Neuronal stem cell (in vitro differentiated cells): ENCODE measurements around the gene EGFL8.
A peak's percentile ranks its signal among the peaks of the same experiment; 100 is the strongest.

ENCODE experiments used
- DNase-seq: peaks from one replicate; pipeline ENCODE4 v3.0.0-alpha.2; 2013; ENCODE audit warnings: low spot score
- H2AFZ ChIP-seq: one replicate; pipeline ENCODE4 v1.6.1; 2013; ENCODE audit warnings: mild to moderate bottlenecking, low read length, inconsistent platforms
- H2AK5ac ChIP-seq: 2 replicates; pipeline ENCODE4 v1.6.1; 2013; ENCODE audit warnings: low read depth, mild to moderate bottlenecking, inconsistent platforms, low read length, moderate library complexity, mixed read lengths
- H2BK120ac ChIP-seq: 2 replicates; pipeline ENCODE4 v1.6.1; 2013; ENCODE audit warnings: low read depth, mild to moderate bottlenecking, inconsistent platforms, low read length, moderate library complexity, mixed read lengths
- H2BK12ac ChIP-seq: one replicate; pipeline ENCODE4 v1.6.1; 2013; ENCODE audit warnings: low read length, inconsistent platforms
- H2BK15ac ChIP-seq: 2 replicates; pipeline ENCODE4 v1.6.1; 2013; ENCODE audit warnings: mild to moderate bottlenecking, low read length, inconsistent platforms, mixed read lengths
- H2BK5ac ChIP-seq: one replicate; pipeline ENCODE4 v1.6.1; 2013; ENCODE audit warnings: inconsistent platforms, mild to moderate bottlenecking, low read length, moderate library complexity
- H3K14ac ChIP-seq: one replicate; pipeline ENCODE4 v1.6.1; 2013; ENCODE audit warnings: low read length, inconsistent platforms
- H3K18ac ChIP-seq: 2 replicates; pipeline ENCODE4 v1.6.1; 2013; ENCODE audit warnings: low read length, inconsistent platforms
- H3K23ac ChIP-seq: 2 replicates; pipeline ENCODE4 v1.6.1; 2013; ENCODE audit warnings: low read depth, mild to moderate bottlenecking, mixed read lengths, low read length, inconsistent platforms; ENCODE audit not compliant: poor library complexity
- H3K27ac ChIP-seq: replicated peaks from 3 replicates; pipeline ENCODE4 v1.5.1; 2013; ENCODE audit warnings: low read length, inconsistent platforms
- H3K27me3 ChIP-seq, 3 experiments: 2 replicates each; pipeline ENCODE4 v1.6.1; 2013; ENCODE audit warnings: low read length in 3 of 3, mild to moderate bottlenecking in 2 of 3, inconsistent platforms in 1 of 3, low read depth in 1 of 3, mixed read lengths in 1 of 3, moderate library complexity in 1 of 3; ENCODE audit not compliant: control insufficient read depth in 3 of 3, insufficient read depth in 3 of 3
- H3K36me3 ChIP-seq, 2 donors: replicated peaks in 1 of 2; 2 replicates each; pipeline ENCODE4 v1.6.1; 2013; ENCODE audit warnings: low read length in 2 of 2; ENCODE audit not compliant: control insufficient read depth in 2 of 2, insufficient read depth in 2 of 2
- H3K4ac ChIP-seq: 2 replicates; pipeline ENCODE4 v1.6.1; 2013; ENCODE audit warnings: inconsistent platforms, mild to moderate bottlenecking, low read length, moderate library complexity
- H3K4me1 ChIP-seq, 2 donors: 1 replicate in 1 of 2; 2 replicates in 1 of 2; pipeline ENCODE4 v1.6.1; 2013; ENCODE audit warnings: low read length in 2 of 2, low read depth in 1 of 2; ENCODE audit not compliant: control insufficient read depth in 2 of 2, insufficient read depth in 1 of 2
- H3K4me2 ChIP-seq: one replicate; pipeline ENCODE4 v1.6.1; 2013; ENCODE audit warnings: mild to moderate bottlenecking, low read length, inconsistent platforms; ENCODE audit not compliant: insufficient read depth, poor library complexity, severe bottlenecking
- H3K4me3 ChIP-seq, 2 donors: 2 replicates each; pipeline ENCODE4 v1.5.1; 2013; ENCODE audit warnings: low read length in 2 of 2, mild to moderate bottlenecking in 2 of 2, inconsistent platforms in 1 of 2, moderate library complexity in 1 of 2
- H3K79me1 ChIP-seq: one replicate; pipeline ENCODE4 v1.6.1; 2013; ENCODE audit warnings: low read depth, mild to moderate bottlenecking, inconsistent platforms, low read length, moderate library complexity
- H3K9ac ChIP-seq: one replicate; pipeline ENCODE4 v1.6.1; 2013; ENCODE audit warnings: mild to moderate bottlenecking, low read depth, low read length, inconsistent platforms; ENCODE audit not compliant: poor library complexity
- H3K9me3 ChIP-seq, 2 donors: replicated peaks in 1 of 2; 2 replicates each; pipeline versions ENCODE3 to v1.6.1; 2013; ENCODE audit warnings: low read length in 2 of 2, mild to moderate bottlenecking in 2 of 2, inconsistent platforms in 1 of 2, low read depth in 1 of 2, mixed read lengths in 1 of 2, moderate library complexity in 1 of 2; ENCODE audit not compliant: control insufficient read depth in 2 of 2, insufficient read depth in 1 of 2
- H4K8ac ChIP-seq: one replicate; pipeline ENCODE4 v1.6.1; 2013; ENCODE audit warnings: low read depth, mild to moderate bottlenecking, inconsistent platforms, low read length, moderate library complexity
- H4K91ac ChIP-seq: one replicate; pipeline ENCODE4 v1.6.1; 2013; ENCODE audit warnings: low read length, low read depth, mild to moderate bottlenecking, inconsistent platforms; ENCODE audit not compliant: poor library complexity
- WGBS, 2 donors: extraction: QIAGEN DNeasy Blood & Tissue Kit; methylation state at CpG; one replicate each; pipeline ENCODE4 v1.1.7; 2013; ENCODE audit warnings: missing lambda C conversion rate in 2 of 2, mixed read lengths in 1 of 2; ENCODE audit not compliant: insufficient read length in 2 of 2, insufficient replicate concordance in 1 of 2; ENCODE audit errors: extremely low coverage in 2 of 2; 5-methylcytosine and 5-hydroxymethylcytosine counted together

Gene EGFL8

DNA sequence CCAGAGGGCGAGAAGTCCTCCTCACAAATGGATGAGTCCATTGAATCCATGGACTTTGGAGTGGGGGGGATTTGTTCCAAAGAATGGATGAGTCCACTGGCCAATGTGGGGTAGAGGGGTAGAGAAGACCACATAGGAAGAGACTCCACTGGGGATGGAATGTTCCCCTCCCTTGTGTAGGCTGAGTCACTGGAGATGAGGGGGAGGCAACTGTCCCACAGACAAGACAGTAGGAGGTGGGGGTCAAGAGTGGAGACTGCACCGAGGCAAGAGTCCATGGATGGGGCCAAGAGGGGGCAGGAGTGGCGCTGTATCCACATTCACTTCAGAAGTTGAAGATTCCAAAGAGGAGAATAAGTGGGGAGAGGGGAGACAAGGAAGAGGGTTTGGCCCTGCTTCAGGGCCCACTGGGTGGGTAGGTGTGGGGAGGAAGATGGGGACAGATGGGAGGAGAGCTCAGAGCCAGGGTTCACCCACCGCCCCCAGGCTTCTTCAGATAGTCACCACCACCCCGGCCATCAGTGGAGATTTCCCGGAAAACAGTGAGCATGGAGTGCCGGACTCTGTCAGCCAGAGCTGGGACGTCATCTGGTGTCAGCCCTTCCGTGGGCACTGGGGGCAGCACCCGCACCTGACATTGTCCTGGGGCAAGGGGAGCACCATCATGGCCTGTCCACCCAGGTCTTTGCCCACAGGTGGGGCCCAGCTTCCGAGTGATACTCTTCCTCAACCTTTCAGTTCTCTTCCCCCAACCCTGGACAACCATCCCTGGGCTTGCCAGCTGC is 4.6 kb downstream of the EGFL8 start:
- WGBS, 2 donors, result no CpG with 5 or more reads among the region's 11 CpGs
- Histone ChIP-seq H2BK12ac (no peak overlapping the region), H3K27ac (no peak overlapping the region), H4K91ac (no peak overlapping the region), H3K4me3 (no peak overlapping the region), H2AK5ac (no peak overlapping the region), H2BK5ac (peak overlapping the region; percentile 1), H3K23ac (no peak overlapping the region), H2BK120ac (no peak overlapping the region), H3K36me3 (peaks cover 39 to 78% of the 10 kb centered on the region in 2 donors), H3K18ac (no peak overlapping the region), H3K4ac (no peak overlapping the region), H2BK15ac (no peak overlapping the region), H3K79me1 (peaks cover 7% of the 10 kb centered on the region), H3K4me2 (no peak overlapping the region), H3K9me3 (no peaks in the 10 kb centered on the region), H4K8ac (no peak overlapping the region), H2AFZ (no peak overlapping the region), H3K4me1 (peaks cover 0 to 23% of the 10 kb centered on the region in 2 donors), H3K9ac (no peak overlapping the region), H3K27me3 (no peaks in the 10 kb centered on the region), H3K14ac (no peak overlapping the region)
- no peak for DNase-seq

- peaks cover 10% of the 10 kb centered on the region for H3K79me1 ChIP-seq
- H3K4me1 ChIP-seq, result peaks cover 4 to 24% of the 10 kb centered on the region in 2 donors
- no peak overlapping the region for H2AK5ac ChIP-seq
- H3K23ac ChIP-seq, result no peak overlapping the region
- H3K4me3 ChIP-seq, result peak overlapping the region in 1 of 2 donors; percentile 22
- H2AFZ ChIP-seq, result no peak overlapping the region
- H3K4me2 ChIP-seq, result no peak overlapping the region
- no CpG with 5 or more reads among the region's 11 CpGs for WGBS, 2 donors
- no peak overlapping the region for H3K14ac ChIP-seq
- H3K36me3 ChIP-seq, result peaks cover 39 to 77% of the 10 kb centered on the region in 2 donors
- no peak for DNase-seq
- H3K18ac ChIP-seq, result no peak overlapping the region
- no peak overlapping the region for H2BK15ac ChIP-seq
- H2BK5ac ChIP-seq, result no peak overlapping the region
- no peaks in the 10 kb centered on the region for H3K9me3 ChIP-seq
- no peak overlapping the region for H3K27ac ChIP-seq
- H3K27me3 ChIP-seq, result no peaks in the 10 kb centered on the region
- H4K8ac ChIP-seq, result no peak overlapping the region
- no peak overlapping the region for H3K4ac ChIP-seq
- no peak overlapping the region for H3K9ac ChIP-seq
- no peak overlapping the region for H2BK12ac ChIP-seq
- no peak overlapping the region for H2BK120ac ChIP-seq
- H4K91ac ChIP-seq, result no peak overlapping the region
Measured at GRCh38 chr6:32170294-32170693, 5.9 kb downstream of the EGFL8 start.

DNA sequence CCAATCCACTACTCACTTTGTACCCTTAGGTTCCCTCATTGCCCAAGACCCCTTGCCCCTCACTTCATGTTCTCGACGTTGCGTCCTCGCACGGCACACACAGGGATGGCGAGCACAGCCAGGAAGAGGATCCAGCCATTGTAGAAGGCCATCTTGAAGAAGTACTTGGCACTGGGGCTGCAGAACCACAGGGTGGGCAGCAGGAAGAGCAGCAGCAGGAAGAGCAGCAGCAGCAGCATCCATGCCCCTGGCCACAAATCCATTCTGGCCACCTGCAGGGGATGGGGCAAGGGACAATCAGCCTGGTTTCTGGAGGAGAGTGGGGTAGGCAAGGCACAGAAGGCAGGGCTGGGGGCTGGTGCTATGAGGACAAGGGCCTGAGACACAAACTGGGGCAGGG is 6.8 kb downstream of the EGFL8 start:
- Histone ChIP-seq H2BK120ac (no peak overlapping the region), H2AK5ac (no peak overlapping the region), H3K18ac (no peak overlapping the region), H2AFZ (no peak overlapping the region), H3K36me3 (peaks cover 34 to 70% of the 10 kb centered on the region in 2 donors), H3K4me3 (peak overlapping the region in 1 of 2 donors; percentile 48), H2BK12ac (no peak overlapping the region), H3K14ac (no peak overlapping the region), H3K4me1 (peaks cover 4 to 24% of the 10 kb centered on the region in 2 donors), H3K4me2 (no peak overlapping the region), H4K8ac (no peak overlapping the region), H4K91ac (no peak overlapping the region), H3K4ac (no peak overlapping the region), H2BK15ac (no peak overlapping the region), H3K79me1 (peaks cover 10% of the 10 kb centered on the region), H3K23ac (peak overlapping the region; percentile 37), H3K27me3 (no peaks in the 10 kb centered on the region), H3K9me3 (no peaks in the 10 kb centered on the region), H2BK5ac (no peak overlapping the region), H3K27ac (no peak overlapping the region), H3K9ac (no peak overlapping the region)
- WGBS, 2 donors, result no CpG with 5 or more reads among the region's 6 CpGs
- no peak for DNase-seq

GRCh38 chr6:32173051-32173727 is 8.8 kb downstream of the EGFL8 start:
- H3K4ac ChIP-seq, result no peak overlapping the region
- H3K23ac ChIP-seq, result no peak overlapping the region
- peaks cover 7 to 20% of the 10 kb centered on the region in 2 donors for H3K4me1 ChIP-seq
- H2BK15ac ChIP-seq, result no peak overlapping the region
- no peak overlapping the region for H2AK5ac ChIP-seq
- no peak overlapping the region for H2BK120ac ChIP-seq
- H3K27ac ChIP-seq, result no peak overlapping the region
- DNase-seq, result no peak
- no peak overlapping the region for H4K91ac ChIP-seq
- H2BK12ac ChIP-seq, result no peak overlapping the region
- H3K27me3 ChIP-seq, result no peaks in the 10 kb centered on the region
- WGBS, 2 donors, result no CpG with 5 or more reads among the region's 4 CpGs
- H3K36me3 ChIP-seq, result peaks cover 29 to 50% of the 10 kb centered on the region in 2 donors
- no peaks in the 10 kb centered on the region for H3K9me3 ChIP-seq
- peaks cover 9% of the 10 kb centered on the region for H3K79me1 ChIP-seq
- H3K18ac ChIP-seq, result no peak overlapping the region
- no peak overlapping the region for H3K4me3 ChIP-seq
- no peak overlapping the region for H4K8ac ChIP-seq
- no peak overlapping the region for H3K9ac ChIP-seq
- H2BK5ac ChIP-seq, result no peak overlapping the region
- H3K14ac ChIP-seq, result no peak overlapping the region
- no peak overlapping the region for H2AFZ ChIP-seq
- no peak overlapping the region for H3K4me2 ChIP-seq
